Adrenal gland (tissue), 5 donors: ENCODE results near the gene FGGY.

Source experiments
- CTCF ChIP-seq, 6 experiments: fragments of 450-650 bp in 4 of 6; fragments of 200-600 bp in 2 of 6; sonication (generic) in 1 of 6; IDR thresholded peaks; 1 replicate in 5 of 6; 2 replicates in 1 of 6; pipeline versions ENCODE4 v1.5.1 to v1.8.0; 2016 to 2021; ENCODE audit warnings: antibody characterized with exemption in 6 of 6, mild to moderate bottlenecking in 2 of 6, moderate library complexity in 1 of 6
- POLR2A ChIP-seq, 2 donors: fragments of 450-650 bp; IDR thresholded peaks; one replicate each; pipeline ENCODE4 v1.6.1; 2017; ENCODE audit warnings: antibody characterized with exemption in 2 of 2, mild to moderate bottlenecking in 2 of 2, moderate library complexity in 1 of 2
- donor health status: DM: no; HTN: no; CAD: no.

- TF ChIP-seq POLR2A (IDR thresholded peaks at IDR 0.05) (no peak), CTCF (IDR thresholded peaks at IDR 0.05) (no peak)
Measured at GRCh38 chr1:59732214-59732955, 435.5 kb downstream of the FGGY start.
